HG03521 (cell line): ENCODE data around the gene CCDC93.
"Not testable (repeated sequence)": the region's sequence is repeated elsewhere in the genome, so short reads cannot be mapped to it uniquely, and the experiment has no call there.

Experiments used
- ATAC-seq: cut with Tn5 transposase; IDR thresholded peaks from one replicate; pipeline ENCODE4 v1.9.1; 2021; ENCODE audit warnings: mild to moderate bottlenecking, moderate library complexity; ENCODE audit not compliant: unreplicated experiment

The CCDC93 gene

DNA sequence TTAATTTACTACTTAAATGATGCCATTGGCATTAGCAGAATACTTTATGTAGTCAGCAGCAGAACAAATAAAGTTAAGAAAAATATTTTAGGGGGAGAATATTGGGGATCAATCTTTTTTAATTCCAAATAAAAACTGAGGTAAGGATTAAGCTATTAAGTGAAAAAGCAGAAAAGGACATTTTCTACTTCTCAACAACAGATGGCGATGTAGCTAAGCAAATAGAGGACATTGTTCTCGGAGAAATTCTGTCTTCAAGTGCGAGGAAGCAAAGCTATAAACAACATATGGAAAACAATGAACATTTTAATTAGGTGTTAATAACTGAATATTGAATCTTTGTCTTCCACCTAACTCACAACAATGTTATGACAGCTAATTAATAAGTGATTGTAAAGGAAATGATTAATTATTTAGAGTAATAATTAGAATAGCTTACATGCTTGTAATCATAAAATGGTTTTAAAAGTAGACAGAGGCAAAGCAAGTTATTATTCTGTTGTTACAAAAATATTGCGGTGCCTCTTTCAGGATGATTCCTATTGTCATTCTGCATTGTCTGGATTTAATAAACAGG lies 32.9 kb upstream of the CCDC93 start:
- no peak for ATAC-seq

DNA sequence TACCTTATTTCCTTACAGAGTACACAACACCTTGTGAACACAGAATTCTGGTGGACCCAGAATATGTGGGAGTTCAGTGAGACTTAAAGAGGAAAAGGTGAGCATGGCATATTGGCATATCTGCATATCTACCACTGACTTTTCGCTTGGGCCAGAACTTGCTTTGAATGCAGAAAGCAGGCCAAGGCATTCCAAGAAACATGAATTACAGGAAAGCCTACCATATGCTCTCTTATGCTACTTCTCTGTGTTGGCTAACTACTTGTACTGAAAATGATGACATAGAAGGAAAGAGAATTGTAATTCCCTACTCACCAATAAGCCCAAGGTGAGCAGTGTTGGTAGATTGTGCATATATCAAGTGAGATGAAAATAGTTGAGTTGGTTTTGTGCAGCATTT lies 31.4 kb upstream of the CCDC93 start:
- no peak for ATAC-seq

DNA sequence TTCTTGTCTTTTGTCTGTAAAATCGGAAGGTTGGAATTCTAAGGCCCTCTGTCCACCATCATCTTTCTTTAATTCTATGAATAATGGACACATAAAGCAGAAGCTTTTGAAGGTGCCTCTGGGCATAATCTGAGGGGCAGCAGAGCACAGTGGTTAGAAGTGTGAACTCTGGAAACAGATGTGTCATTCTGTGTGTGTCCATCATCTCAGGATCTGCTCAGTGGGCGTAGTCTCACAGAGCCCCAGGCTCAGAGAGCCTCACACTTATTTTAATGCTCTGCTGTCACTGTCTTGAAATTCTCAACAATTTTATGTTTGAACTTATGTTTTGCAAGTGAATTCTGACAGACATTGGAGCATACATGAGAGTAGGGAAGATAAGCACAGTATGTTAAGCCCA lies 31.0 kb upstream of the CCDC93 start:
- no peak for ATAC-seq

DNA sequence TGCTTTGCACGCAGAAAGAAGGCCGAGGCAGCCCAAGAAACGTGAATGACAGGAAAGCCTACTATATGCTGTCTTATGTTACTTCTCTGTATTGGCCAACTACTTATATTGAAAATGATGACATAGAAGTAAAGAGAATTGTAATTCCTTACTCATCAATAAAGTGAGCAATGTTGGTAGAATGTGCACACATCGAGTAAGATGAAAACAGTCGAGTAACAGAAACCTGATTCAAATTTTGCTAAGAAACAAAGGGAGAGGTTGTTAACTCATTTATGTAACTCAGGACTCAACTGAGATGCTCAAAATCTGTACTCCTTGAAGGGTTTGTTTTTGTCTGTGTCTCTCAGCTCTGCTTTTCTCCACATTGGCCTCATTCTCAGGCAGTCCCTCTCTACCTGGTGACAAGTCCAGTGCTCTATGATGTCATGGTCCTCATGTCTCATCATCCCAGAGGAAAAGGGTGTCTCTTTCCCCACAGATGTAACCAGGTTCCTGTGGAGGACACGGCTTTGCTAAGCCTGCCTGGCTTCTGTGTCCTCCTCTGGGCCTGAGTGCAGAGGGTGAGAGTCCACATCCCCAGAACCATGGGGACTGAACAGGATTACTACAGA lies 30.3 kb upstream of the CCDC93 start:
- ATAC-seq: no peak

DNA sequence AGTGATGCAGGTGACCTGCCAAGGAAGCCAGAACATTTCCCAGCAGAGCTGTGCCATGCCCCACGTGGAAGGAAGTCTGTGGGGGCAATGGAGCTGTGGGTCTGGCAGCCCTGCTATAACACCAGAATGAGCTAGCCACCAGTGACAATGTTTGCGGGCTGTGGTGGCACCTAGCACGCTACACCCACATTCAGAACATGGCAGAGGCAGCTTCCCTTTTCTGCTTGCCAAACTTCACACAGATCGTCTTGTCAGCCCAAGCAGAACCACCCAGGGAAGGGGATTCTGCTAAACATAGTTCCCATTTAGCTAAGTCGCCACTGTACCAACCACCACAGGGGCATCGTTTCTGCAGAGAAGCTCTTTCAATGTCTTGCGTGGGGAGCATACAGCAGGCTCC lies 27.0 kb upstream of the CCDC93 start:
- no peak for ATAC-seq

DNA sequence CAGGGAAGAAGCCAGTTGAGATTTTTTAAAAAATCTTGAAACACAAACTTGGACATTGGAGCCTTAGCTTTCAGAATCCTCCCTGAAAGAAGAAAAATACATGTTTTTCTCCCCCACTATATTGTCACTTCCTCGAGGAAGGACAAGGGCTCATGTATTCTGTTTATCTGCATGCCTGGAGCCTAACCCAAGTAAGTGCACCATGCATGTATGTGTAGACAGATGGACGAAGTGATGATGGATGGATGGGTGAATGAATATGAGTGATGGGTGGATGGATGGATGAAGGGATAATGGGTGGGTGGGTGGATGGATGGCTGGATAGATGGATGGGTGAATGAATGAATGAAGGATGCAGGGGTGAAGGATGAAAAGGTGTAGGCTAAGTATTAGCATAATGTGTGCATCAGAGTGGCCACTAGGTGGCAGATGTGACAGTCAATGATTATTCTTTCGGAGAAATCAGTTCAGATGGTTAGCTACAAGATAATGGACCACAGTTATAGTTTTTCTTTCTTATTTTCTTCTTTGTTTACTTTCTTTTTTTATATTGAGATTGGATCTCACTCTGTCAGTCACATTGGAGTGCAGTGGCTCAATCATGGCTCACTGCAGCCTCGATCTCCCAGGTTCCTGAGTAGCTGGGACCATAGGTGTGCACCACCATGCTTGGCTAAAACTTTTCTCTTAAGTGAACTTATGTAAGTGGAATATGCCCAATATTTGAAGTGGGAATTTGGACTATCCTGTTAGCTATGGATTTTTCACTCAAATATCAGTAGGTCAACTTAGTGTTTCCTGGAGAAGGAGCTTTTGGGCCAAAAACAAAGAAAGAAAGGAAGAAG lies 18.5 kb upstream of the CCDC93 start:
- peak; percentile 88 for ATAC-seq

DNA sequence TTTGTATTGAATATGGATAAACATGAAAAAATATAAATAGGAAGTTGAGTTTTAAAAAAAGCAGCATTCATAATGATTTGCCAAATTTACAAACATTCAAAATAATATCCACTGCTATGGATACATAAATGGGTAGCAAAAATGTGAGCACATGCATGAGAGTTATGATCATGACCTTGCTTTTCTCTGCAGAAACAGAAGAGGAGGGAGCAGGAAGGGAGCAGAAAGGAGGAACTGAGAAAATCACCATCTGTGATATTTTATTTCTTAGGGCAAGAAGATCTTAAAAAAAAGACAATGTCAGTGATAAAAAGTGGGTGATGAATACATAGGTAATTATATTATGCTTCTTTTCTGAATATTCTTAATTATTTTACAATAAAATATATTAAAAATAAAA lies 17.7 kb upstream of the CCDC93 start:
- no peak for ATAC-seq

DNA sequence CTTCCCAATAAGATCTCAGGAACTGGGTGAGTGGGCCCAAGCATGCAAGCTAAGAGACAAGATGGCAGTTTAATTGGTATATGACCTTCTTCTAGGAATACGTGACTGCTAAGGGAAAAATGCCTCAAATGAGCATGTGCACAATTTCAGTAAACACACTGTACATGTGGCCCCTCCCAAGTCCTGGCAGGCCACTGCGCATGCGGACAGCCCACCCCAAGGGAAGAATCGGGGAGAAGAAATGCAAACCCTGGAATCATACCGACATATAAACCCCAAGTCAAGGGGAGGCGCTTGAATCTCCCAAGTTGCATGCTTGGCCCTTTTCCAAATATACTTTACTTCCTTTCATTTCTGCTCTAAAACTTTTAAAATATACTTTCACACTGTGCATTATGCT lies 15.2 kb upstream of the CCDC93 start:
- ATAC-seq: no peak

DNA sequence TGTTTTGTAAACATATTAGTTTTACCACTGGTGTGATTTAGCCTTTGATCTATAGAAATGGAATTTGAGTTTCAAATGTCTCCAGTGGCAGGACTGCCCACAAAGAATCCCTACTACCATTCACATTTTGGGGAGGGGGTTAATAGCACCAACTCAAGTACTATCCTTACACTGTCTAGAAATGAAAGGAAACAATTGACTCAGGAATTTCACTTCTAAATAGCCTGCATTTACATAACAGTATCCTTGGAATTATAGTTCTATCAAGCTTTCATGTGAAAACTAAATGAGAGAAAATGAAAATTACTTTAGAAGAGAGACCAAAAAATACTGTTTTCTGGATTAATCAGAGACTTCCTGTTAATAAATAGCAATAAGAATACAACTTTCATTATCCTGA lies 7.5 kb upstream of the CCDC93 start:
- no peak for ATAC-seq

DNA sequence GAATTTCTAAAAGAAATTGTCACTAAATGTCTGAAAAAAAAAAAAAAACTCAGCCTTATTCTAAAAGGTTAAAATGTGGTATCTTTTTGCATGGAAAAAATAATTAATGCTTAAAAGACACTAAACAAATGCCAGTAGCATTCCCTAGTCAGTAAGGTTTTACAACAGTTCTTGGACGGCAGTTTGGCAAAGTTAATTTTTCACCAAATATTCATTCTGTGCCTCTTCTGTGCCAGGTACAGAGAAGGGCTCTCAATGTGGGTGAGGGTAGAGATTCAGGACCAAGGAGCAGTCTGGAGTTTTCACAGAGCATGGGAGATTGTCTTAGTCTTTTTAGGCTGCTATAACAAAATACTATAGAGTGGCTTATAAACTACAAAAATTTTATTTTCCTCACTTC lies 6.0 kb upstream of the CCDC93 start:
- no peak for ATAC-seq

DNA sequence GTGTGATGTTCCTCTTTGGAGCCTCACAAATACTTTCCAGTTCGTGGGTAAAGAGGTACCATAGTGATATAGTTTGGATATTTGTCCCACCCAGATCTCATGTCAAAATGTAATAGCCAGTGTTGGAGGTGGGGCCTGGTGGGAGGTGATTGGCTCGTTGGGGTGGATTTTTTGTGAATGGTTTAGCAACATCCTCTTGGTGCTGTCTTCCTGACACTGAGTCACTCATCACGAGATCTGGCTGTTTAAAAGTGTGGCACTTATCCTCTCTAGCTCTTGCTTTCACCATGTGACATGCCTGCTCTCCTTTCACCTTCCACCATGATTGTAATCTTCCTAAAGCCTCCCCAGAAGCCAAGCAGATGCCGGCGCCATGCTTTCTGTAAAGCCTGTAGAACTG lies 3.0 kb upstream of the CCDC93 start:
- no peak for ATAC-seq

DNA sequence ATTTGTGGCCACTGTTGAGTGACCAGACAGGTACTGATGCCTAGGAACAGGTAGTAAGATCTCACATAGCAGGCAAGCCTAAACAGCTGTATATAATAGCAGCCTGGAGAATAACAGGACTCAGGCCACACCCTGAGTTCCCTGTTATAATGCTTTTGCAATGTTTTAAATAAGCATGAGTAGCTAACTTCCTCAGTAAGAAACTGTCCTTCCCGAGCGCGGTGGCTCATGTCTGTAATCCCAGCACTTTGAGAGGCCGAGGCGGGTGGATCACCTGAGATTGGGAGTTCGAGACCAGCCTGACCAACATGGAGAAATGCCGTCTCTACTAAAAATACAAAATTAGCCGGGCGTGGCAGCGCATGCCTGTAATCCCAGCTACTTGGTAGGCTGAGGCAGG lies 1.9 kb upstream of the CCDC93 start:
- ATAC-seq: not testable (repeated sequence)

DNA sequence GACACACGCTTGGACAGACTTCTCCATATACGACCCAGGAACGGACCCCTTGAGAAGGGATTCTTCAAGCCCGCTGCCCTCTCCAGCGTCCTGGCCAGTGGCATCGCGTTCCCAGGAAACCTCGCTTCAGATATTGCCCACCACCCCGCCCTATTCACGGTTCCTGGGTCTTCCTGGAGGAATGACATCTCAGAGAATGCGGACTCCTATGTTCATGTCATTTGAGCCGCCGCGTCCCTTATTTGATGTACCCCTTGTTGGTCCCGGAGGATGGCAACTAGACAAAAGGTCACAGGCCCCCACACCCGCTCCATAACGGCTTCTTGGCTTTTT lies 588 bp upstream of the CCDC93 start:
- ATAC-seq: no peak

DNA sequence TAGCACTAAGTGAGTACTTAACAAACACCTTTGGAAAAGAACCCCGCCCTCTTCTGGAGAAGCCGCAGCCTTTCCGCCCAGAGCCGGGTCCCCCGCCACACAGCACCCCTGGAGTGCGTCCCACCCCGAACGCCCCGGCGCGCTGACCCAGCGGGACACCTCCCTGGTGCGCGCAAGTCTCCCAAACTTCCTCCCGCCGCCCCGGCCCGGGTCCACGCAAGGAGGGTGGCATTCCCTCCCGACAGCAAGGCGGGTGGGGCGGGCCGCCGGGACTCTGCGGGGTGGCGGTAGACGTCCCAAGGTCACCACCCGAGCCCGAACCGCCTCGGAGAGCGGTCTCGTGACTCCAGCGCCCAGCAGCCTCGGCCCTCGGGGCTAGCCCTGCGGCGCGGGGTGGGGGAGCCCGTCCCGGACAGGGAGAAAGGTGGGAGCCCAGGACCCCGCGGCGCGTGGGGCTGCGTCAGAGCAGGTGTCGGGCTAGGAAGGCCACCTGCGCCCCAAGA lies 598 bp downstream of the CCDC93 start:
- ATAC-seq: peak; percentile 35

DNA sequence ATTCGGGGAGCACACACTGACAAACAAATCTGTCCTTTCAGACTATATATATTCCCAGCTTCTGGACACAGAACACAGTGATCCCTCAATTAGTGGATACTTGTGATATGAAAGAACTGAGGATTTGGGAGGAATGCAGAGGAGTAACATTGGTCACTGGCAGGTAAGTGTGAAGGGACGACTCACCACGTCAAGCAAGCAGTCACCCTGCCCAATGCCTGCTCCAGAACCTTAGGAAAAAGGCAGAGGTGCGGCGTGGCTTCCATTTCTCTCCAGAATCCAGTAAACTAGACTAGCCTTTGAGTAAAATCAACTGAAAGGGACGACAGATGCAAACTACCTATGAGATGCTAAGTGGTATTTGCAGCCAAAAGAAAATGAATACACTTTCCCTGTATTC lies 1.1 kb downstream of the CCDC93 start:
- no peak for ATAC-seq

DNA sequence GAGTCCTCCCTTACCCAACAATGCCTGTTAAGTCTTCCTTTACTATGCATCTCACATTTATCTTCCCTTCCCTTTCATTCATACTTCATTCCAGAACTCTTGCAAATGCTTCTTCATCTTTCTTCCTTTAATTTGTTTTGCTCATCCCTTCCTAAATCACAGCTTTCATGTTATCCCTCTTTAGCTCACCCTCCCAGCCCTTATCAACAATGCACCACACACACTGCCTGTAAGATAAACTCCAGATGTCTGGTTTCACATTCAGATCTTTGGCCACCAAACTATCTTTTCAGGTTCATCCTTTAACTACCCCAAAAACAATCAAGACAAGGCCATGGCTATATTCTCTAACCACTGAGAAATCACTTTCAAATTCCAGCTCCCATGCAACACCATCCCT lies 3.4 kb downstream of the CCDC93 start:
- ATAC-seq: no peak

DNA sequence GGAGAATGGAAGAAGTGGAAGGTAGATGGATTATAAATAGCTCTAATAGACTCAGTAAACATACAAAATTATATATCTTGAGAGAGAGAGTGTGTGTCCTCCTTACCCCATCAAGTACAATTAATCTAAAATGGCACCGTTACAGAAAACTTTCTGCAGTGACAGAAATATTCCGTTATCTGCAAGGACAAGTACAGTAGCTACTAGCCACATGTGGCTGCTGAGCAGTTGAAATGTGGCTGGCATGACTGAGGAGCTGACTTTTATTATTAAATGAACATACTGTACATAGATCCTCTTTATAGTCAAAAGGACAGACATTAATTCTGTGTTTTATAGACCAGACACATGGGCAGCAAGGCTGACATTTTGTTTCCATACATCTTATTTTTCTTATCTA lies 7.0 kb downstream of the CCDC93 start:
- ATAC-seq: no peak

DNA sequence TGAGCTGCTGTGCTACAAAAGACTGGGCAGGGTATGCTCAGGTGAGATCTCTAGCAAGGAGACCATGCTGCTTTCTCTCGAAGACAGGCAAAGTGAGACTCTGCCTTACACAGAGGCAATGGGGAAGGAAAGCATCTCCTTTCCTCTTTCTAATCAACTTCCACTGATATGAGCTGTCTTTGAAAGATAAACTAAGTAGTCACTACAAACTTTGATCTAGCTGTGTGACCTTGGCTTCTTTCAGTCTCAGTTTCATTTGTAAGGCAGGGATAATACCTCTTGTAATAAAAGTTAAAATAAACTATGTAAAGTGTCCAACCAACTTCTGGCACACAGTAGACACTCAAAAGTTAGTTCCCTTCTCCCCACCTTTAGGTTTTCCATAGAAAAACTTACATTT lies 7.5 kb downstream of the CCDC93 start:
- no peak for ATAC-seq

DNA sequence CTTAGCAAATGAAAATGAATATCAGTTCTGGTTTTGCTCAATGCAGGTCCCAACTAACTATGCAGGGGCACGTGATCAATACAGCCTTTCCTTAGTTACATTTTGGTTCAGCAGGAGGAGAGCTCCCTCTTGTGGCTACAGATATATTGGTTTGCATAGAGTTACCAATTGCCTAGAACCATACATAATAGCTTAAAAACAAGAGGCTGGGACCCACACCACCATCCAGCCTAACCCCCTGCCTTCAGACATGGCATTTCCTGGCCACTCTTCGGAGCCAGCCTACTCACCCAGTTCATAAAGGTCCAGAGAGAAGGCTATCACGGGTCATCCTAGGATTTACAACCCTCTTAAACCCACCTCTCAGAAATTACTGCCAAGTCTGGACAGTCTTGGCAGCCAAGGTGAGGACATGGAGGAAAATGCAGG lies 10.5 kb downstream of the CCDC93 start:
- peak; percentile 94 for ATAC-seq

DNA sequence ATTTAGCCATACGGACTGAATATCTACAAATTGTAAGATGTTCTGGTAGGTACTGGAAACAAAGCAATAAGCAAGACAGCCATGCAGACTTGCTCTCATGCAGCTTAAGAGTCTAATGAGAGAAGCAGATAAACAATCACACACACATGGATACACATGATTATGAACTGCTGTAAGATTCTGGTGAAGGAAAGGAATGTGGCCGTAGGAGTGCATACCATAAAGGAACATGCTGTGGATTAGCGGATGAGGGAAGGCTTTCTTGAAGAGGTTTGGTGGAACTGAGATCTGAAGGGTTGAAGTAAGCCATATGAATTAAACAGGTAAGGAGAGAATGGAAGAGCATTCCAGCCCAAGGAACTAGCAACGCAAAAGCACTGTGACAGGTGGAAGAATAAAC lies 13.8 kb downstream of the CCDC93 start:
- no peak for ATAC-seq

DNA sequence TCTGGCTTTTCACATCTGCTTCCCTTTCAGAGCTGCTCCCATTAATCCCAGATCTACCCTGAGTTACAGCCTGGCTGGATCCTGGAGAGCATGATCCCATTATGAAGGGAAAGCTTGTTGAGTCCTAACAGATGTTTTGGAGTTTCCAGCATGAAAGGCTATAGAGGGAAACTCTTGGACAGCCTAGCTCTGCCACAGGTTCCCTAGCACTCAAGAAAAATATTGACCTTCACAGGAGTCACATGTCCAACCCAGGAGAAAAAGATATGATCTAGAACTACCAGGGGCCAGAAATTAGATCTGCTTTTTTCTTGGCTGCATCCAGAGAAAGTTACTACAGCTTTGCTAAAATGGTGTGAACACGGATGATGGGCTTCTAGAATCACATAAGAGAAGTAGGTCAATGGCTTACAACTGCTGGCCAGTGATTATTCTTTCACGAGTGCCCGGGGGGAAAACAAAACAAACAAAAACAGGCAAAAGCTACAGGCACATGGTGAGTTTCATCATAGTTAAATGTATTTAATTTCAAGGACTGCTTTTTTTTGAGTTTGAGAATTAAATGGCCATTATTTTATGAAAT lies 15.9 kb downstream of the CCDC93 start:
- ATAC-seq: no peak

DNA sequence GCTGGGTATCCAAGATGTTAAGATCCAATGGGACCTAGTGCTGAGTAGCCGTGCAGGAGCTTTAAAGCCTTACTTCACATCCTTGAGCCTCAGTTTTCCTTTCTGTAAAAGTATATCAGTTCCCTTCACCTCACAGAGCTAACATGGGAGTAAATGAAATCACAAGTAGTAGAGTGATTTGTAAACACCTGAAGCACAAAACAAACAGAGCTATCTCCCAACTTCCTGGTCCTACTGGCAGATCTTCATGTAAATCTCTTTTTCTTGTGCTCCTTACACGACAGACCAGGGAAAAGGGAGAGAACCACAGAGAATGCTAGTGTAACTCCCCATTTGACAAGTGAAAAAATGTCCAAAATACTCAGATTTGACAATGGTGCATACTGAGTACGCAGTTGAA lies 17.3 kb downstream of the CCDC93 start:
- ATAC-seq: no peak
